Epithelial cell of esophagus (primary cell): ENCODE results near the gene PELI3.
A peak's percentile ranks its signal among the peaks of the same experiment; 100 is the strongest.
"Not testable (repeated sequence)": the region's sequence is repeated elsewhere in the genome, so short reads cannot be mapped to it uniquely, and the experiment has no call there.

Source experiments
- DNase-seq: peaks from one replicate; pipeline ENCODE4 v3.0.0; 2010; ENCODE audit warnings: low read depth
- H3K4me3 ChIP-seq: 2 replicates; pipeline ENCODE4 v1.5.1; 2011; ENCODE audit warnings: mild to moderate bottlenecking, low read length, control low read depth
- TF ChIP-seq, protein P1 (sequence below): IDR thresholded peaks from 2 replicates; pipeline ENCODE4 v1.5.1; 2011; ENCODE audit warnings: low read depth, mild to moderate bottlenecking, low read length, control low read depth, inconsistent platforms; ENCODE audit not compliant: insufficient read depth; ENCODE audit errors: missing control alignments

Gene PELI3

DNA sequence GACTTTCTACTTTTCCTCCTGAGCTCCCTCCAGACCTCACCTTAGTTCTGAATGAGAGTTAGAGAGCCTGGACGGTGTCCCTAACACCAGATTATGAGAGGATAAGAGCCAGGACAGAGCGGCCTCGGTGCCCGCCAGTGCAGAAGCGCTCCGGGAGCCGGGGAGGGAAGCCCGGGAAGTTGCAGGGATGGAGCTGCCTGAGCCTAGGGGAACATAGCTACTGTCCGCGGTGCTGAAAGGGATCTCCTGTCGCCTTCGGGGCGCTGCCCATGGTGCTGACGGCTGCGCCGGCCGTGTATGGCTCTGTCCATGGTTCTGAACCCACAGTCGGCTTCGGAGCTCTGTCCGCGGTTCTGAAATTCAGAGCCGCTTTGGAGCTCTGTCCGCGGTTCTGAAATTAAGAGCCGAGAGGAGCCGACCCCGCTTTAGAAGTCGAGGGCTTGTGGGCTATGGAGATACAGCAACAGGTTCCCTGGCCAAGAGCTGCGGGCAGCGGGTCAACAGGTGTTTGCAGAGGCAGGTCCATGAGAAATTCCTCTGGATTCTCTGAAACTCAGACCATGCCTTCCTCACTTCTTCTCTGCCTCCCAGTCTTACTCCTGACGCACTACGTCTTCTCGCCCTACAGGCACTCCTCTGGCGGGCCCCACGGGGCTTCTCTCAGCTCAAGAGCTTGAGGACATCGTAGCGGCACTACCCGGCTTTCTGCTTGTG lies 45.1 kb upstream of the PELI3 start:
- TF ChIP-seq, protein P1, sequence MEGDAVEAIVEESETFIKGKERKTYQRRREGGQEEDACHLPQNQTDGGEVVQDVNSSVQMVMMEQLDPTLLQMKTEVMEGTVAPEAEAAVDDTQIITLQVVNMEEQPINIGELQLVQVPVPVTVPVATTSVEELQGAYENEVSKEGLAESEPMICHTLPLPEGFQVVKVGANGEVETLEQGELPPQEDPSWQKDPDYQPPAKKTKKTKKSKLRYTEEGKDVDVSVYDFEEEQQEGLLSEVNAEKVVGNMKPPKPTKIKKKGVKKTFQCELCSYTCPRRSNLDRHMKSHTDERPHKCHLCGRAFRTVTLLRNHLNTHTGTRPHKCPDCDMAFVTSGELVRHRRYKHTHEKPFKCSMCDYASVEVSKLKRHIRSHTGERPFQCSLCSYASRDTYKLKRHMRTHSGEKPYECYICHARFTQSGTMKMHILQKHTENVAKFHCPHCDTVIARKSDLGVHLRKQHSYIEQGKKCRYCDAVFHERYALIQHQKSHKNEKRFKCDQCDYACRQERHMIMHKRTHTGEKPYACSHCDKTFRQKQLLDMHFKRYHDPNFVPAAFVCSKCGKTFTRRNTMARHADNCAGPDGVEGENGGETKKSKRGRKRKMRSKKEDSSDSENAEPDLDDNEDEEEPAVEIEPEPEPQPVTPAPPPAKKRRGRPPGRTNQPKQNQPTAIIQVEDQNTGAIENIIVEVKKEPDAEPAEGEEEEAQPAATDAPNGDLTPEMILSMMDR: no peak
- H3K4me3 ChIP-seq: no peak overlapping the region
- peak; percentile 87 for DNase-seq

DNA sequence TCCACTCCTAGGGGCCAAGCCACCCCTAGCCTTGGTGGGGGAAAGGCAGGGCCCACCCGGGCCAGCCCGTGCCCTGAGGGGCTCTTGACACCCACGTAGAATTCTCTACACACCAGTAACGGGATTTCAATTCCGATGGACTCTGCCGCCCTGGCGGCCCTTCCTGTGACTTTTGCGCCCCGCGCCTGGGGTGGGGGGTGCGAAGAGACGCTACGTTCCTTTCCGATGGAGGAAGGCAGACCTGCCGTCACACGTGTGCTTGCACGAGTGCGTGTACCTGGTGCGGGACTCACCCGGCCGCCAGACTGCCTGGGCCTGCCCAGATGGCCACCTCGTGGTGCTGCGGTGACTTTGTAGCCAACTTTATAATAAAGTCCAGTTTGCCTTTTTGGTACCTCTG lies 40.4 kb upstream of the PELI3 start:
- TF ChIP-seq, protein P1: no peak
- no peak for DNase-seq
- H3K4me3 ChIP-seq: no peak overlapping the region

DNA sequence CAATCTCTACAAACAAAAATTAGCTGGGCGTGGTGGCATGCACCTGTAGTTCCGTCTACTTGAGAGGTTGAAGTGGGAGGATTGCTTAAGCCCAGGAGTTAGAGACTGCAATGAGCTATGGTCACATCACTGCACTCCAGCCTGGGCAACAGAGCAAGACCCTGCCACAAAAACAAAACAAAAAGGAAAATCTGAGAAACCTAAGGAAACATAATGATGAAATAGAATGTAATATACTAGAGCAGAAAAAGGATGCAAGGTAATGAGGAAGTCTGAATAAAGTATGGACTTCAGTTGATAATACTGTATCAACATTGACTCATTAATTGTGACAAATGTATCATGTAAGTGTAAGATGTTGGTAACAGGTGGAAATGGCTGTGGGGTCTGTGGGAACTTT lies 37.8 kb upstream of the PELI3 start:
- H3K4me3 ChIP-seq: no peak overlapping the region
- TF ChIP-seq, protein P1: no peak
- no peak for DNase-seq

DNA sequence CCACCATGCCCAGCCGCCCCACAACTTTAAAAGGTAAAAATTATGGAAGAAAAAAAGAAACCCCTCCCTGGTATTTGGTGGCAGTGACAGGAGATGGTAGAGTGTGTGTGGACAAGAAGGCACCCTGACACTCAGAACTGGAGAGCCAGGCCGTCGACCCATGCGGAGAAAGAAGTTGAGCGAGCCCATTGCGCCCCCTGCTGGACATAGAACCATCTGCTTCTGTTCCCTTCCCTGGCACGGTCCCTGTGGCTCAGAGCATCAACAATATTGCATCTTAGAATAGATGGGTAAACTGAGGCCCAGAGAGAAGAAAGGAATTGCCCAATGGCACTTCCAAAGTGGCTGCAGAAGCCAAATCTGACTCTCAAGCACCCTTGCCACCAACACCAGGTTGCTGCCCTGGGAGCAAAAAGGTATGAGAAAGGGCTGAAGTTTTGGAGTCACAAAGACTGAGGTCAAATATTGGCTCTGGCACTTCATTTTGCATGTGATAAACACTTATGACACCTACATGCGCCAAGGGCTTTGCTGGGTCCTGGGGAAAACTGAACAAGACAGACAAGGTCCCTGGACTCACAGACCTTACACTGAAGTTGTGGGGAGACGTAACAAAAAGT lies 36.6 kb upstream of the PELI3 start:
- peak; percentile 75 for DNase-seq
- TF ChIP-seq, protein P1: peak; percentile 84

DNA sequence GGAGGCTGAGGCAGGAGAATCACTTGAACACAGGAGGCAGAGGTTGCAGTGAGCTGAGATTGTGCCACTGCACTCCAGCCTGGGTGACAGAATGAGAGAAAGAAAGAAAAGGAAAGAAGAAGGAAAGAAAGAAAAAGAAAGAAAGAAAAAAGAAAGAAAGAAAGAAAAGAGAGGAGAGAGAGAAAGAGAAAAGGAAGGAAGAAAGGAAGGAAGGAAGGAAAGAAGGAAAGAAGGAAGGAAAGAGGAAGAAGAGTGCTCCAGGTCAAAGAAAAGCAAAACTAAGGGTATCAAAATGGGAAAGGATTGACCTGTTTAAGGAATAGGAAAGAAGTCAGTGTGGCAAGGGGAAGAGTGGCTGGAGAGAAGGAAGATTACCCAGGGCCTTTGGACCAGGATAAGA lies 35.4 kb upstream of the PELI3 start:
- H3K4me3 ChIP-seq, DNase-seq: not testable (repeated sequence)

More for the DNA sequence above, 36.6 kb upstream of the PELI3 start:
- no peak overlapping the region for H3K4me3 ChIP-seq

DNA sequence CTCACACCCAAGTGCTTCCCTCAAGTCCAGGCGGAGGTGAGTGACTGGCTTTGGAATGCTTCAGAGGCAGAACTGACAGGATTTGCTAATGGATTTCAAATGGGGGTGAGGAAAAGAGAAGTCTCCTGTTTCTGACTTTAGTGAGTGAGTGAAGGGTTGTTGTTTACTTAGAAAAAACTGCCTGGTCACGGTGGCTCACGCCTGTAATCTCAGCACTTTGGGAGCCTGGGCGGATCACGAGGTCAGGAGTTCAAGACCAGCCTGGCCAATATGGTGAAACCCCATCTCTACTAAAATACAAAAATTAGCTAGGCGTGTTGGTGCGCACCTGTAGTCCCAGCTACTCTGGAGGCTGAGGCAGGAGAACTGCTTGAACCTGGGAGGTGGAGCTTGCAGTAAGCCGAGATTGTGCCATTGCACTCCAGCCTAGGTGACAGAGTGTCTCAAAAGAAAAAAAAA lies 34.8 kb upstream of the PELI3 start:
- peak; percentile 55 for DNase-seq
- not testable (repeated sequence) for H3K4me3 ChIP-seq

DNA sequence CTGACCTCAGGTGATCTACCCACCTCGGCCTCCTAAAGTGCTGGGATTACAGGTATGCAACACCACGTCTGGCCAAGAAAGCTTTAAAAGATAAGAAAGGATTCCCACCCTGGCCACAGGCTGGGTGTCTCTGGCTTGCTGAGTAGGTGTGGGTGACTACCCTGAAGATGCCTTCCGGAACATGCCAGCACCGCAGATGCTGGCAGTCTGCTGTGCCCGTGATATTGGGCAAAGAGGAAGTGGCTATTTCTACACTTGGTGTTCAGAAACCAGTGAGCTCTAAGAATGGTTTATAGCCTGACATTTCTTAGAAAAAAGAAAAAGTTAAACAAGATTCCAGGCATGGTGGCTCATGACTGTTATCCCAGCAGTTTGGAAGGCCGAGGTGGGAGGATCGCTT lies 34.1 kb upstream of the PELI3 start:
- TF ChIP-seq, protein P1: no peak
- DNase-seq: no peak
- H3K4me3 ChIP-seq: no peak overlapping the region

DNA sequence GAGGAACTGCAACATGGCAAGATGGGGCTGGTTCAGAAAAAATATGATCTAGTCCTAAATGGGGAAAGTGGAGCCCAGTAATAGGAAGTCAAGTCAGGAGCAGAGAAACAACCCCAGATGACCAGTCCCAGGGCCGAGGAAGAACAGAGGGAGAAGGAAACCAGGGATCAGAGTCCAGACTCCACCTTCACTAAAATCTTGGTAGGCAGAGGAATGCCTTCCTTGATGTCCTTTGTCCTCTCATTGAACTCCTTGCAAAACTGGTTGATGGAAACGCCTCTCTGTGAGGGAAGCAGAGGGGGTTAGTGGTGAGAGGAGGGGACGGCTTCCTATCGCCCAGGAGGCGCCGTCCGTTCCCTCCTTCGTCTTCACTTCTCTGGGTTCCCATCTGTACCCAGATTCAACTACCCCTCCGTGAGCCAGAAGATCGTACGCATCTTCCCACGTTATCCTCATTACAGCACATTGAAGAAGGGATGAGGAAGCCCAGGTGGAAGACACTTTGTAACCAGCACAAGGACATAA lies 28.7 kb upstream of the PELI3 start:
- DNase-seq: no peak
- TF ChIP-seq, protein P1: no peak
- H3K4me3 ChIP-seq: peak overlapping the region; percentile 88
